ENCODE data around the gene BCCIP. TPM values are rescaled to one million over a fixed set of nuclear protein-coding genes. Genes with fewer than 3 reads are reported as not detected.

The BCCIP gene
- polyA plus RNA-seq, 1 donor (not counting 4 experiments of a cell fraction or from before 2014, with no cell fraction given), result 102 TPM

DNA sequence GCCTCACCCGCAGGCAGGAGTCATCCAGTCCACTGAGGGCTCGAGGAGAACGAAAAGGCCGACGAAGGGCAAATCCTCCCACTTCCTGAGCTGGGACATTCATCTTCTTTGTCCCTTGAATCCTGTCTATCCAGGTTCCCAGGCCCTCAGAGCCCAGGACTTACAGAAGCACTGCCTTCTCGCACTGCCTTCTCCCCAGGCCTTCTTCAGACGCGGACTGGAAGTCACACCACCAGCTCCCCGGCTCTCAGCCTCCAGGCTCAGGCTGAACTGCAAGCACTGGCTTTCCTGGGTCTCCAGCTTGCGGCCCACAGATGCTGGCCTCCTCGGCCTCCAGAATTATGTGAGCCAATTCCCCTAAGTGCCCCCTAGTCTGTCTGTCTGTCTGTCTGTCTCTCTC, 41.3 kb upstream of the BCCIP start:
- Histone ChIP-seq H3K27ac (ENCODE audit: control insufficient read depth, insufficient read depth, low read length) (no peak overlapping the region), H3K4me2 (ENCODE audit: control insufficient read depth, extremely low read depth, insufficient read depth, low read depth, low read length) (no peak overlapping the region), H2AFZ (ENCODE audit: control insufficient read depth, low read length) (no peak overlapping the region), H3K36me3 (ENCODE audit: control insufficient read depth in 2 of 2, extremely low read depth in 1 of 2, insufficient read depth in 2 of 2, low read length in 2 of 2) (no peaks in the 10 kb centered on the region), H3K27me3 (ENCODE audit: control insufficient read depth, extremely low read depth, insufficient read depth, low read length) (no peaks in the 10 kb centered on the region), H3K4me3 (ENCODE audit: control insufficient read depth in 2 of 3, extremely low read depth in 1 of 3, insufficient read depth in 2 of 3, low read depth in 1 of 3, low read length in 3 of 3) (no peak overlapping the region), H3K9me3 (ENCODE audit: control insufficient read depth, low read depth, low read length) (no peaks in the 10 kb centered on the region), H4K20me1 (ENCODE audit: control insufficient read depth, extremely low read depth, insufficient read depth, low read length) (no peaks in the 10 kb centered on the region), H3K9me1 (ENCODE audit: control insufficient read depth, extremely low read depth, insufficient read depth, low read length) (no peaks in the 10 kb centered on the region), H3K9ac (ENCODE audit: control insufficient read depth, extremely low read depth, insufficient read depth, low read length) (no peak overlapping the region), H3K79me2 (ENCODE audit: control insufficient read depth, insufficient read depth, low read length) (no peaks in the 10 kb centered on the region), H3K4me1 (ENCODE audit: control insufficient read depth, extremely low read depth, insufficient read depth, low read length) (no peaks in the 10 kb centered on the region)
- TF ChIP-seq, protein P1, sequence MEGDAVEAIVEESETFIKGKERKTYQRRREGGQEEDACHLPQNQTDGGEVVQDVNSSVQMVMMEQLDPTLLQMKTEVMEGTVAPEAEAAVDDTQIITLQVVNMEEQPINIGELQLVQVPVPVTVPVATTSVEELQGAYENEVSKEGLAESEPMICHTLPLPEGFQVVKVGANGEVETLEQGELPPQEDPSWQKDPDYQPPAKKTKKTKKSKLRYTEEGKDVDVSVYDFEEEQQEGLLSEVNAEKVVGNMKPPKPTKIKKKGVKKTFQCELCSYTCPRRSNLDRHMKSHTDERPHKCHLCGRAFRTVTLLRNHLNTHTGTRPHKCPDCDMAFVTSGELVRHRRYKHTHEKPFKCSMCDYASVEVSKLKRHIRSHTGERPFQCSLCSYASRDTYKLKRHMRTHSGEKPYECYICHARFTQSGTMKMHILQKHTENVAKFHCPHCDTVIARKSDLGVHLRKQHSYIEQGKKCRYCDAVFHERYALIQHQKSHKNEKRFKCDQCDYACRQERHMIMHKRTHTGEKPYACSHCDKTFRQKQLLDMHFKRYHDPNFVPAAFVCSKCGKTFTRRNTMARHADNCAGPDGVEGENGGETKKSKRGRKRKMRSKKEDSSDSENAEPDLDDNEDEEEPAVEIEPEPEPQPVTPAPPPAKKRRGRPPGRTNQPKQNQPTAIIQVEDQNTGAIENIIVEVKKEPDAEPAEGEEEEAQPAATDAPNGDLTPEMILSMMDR (optimal IDR thresholded peaks at IDR 0.05 in 1 of 3, IDR thresholded peaks at IDR 0.05 in 1 of 3, conservative IDR thresholded peaks at IDR 0.05 in 1 of 3; ENCODE audit: extremely low read depth in 1 of 3, insufficient read depth in 2 of 3, low read length in 3 of 3), result no peak
- no peak for TF ChIP-seq EZH2 (IDR thresholded peaks at IDR 0.05; ENCODE audit: low read length)
- dilution Hi-C loops (cut with MboI; ENCODE audit: extremely low pct_ligation_motif_present, low sequenced_read_pairs), result no loop called here
- DNase-seq (ENCODE audit: low read depth, low spot score), result no peak
- no peak for FAIRE-seq

DNA sequence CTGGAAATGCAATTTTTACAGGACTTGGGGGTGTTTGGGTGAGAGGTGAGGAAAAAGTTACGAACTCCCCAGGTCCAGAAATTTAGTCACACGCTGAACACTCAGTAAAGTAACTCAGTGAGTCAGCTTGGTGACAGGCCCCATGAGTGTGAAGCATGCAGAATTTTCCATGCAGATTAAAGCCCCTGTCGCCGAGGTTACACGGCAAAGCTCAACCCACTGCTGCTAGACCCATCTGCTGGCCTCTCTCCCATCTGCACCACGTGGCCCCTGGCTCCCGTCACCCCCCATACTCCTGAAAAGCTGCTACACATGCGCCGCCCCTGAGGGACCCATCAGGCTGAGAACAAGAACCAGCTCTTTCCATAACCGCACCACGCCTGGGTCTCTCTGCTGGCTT, 40.7 kb upstream of the BCCIP start:
- dilution Hi-C loops (cut with MboI; ENCODE audit: extremely low pct_ligation_motif_present, low sequenced_read_pairs), result no loop called here
- TF ChIP-seq, protein P1 (optimal IDR thresholded peaks at IDR 0.05 in 1 of 3, IDR thresholded peaks at IDR 0.05 in 1 of 3, conservative IDR thresholded peaks at IDR 0.05 in 1 of 3; ENCODE audit: extremely low read depth in 1 of 3, insufficient read depth in 2 of 3, low read length in 3 of 3), result no peak
- TF ChIP-seq EZH2 (IDR thresholded peaks at IDR 0.05; ENCODE audit: low read length), result no peak
- FAIRE-seq (no peak), DNase-seq (ENCODE audit: low read depth, low spot score) (no peak)
- H3K79me2 ChIP-seq (ENCODE audit: control insufficient read depth, insufficient read depth, low read length), result no peaks in the 10 kb centered on the region
- H3K4me2 ChIP-seq (ENCODE audit: control insufficient read depth, extremely low read depth, insufficient read depth, low read depth, low read length), result no peak overlapping the region
- H3K4me1 ChIP-seq (ENCODE audit: control insufficient read depth, extremely low read depth, insufficient read depth, low read length), result no peaks in the 10 kb centered on the region
- no peaks in the 10 kb centered on the region for H3K9me1 ChIP-seq (ENCODE audit: control insufficient read depth, extremely low read depth, insufficient read depth, low read length)
- no peak overlapping the region for H2AFZ ChIP-seq (ENCODE audit: control insufficient read depth, low read length)
- H3K9me3 ChIP-seq (ENCODE audit: control insufficient read depth, low read depth, low read length), result no peaks in the 10 kb centered on the region
- no peaks in the 10 kb centered on the region for H3K36me3 ChIP-seq (ENCODE audit: control insufficient read depth in 2 of 2, extremely low read depth in 1 of 2, insufficient read depth in 2 of 2, low read length in 2 of 2)
- H3K4me3 ChIP-seq (ENCODE audit: control insufficient read depth in 2 of 3, extremely low read depth in 1 of 3, insufficient read depth in 2 of 3, low read depth in 1 of 3, low read length in 3 of 3), result no peak overlapping the region
- no peak overlapping the region for H3K9ac ChIP-seq (ENCODE audit: control insufficient read depth, extremely low read depth, insufficient read depth, low read length)
- H3K27me3 ChIP-seq (ENCODE audit: control insufficient read depth, extremely low read depth, insufficient read depth, low read length), result no peaks in the 10 kb centered on the region
- no peak overlapping the region for H3K27ac ChIP-seq (ENCODE audit: control insufficient read depth, insufficient read depth, low read length)
- no peaks in the 10 kb centered on the region for H4K20me1 ChIP-seq (ENCODE audit: control insufficient read depth, extremely low read depth, insufficient read depth, low read length)
